Thoracic aorta (tissue), 2 donors: ENCODE results near the gene MRO. TPM values are rescaled to one million over a fixed set of nuclear protein-coding genes. Genes with fewer than 3 reads are reported as not detected.

Experiments
- ATAC-seq: fragments of 150-250 bp; one replicate; pipeline ENCODE4 v1.8.0; 2017; ENCODE audit warnings: low read depth; ENCODE audit not compliant: insufficient number of reproducible peaks, low FRiP score
- DNase-seq: peaks from one replicate; pipeline ENCODE4 v3.0.0-alpha.2; 2020; ENCODE audit warnings: low spot score
- H3K27ac ChIP-seq, 2 donors: fragments of 200-600 bp; sonication (generic); 1 replicate in 1 of 2; 2 replicates in 1 of 2; pipeline ENCODE4 v1.5.1; 2016; ENCODE audit warnings: mild to moderate bottlenecking in 2 of 2, moderate library complexity in 2 of 2
- H3K27me3 ChIP-seq: fragments of 200-600 bp; sonication (generic); replicated peaks from 2 replicates; pipeline ENCODE4 v1.6.0; 2016; ENCODE audit warnings: mild to moderate bottlenecking; ENCODE audit not compliant: insufficient read depth
- H3K36me3 ChIP-seq: fragments of 200-600 bp; sonication (generic); one replicate; pipeline ENCODE4 v1.5.1; 2016
- H3K4me1 ChIP-seq, 2 donors: fragments of 200-600 bp; sonication (generic); 1 replicate in 1 of 2; 2 replicates in 1 of 2; pipeline versions ENCODE4 v1.5.1 to v1.6.0; 2016; ENCODE audit warnings: low read depth in 2 of 2, mild to moderate bottlenecking in 1 of 2; ENCODE audit not compliant: control insufficient read depth in 1 of 2
- H3K4me3 ChIP-seq: fragments of 200-600 bp; sonication (generic); 2 replicates; pipeline ENCODE4 v1.5.1; 2016; ENCODE audit warnings: mild to moderate bottlenecking
- H3K9me3 ChIP-seq: fragments of 200-600 bp; sonication (generic); 2 replicates; pipeline ENCODE4 v1.5.1; 2016
- CTCF ChIP-seq: fragments of 200-600 bp; sonication (generic); IDR thresholded peaks from one replicate; pipeline ENCODE4 v1.5.1; 2019; ENCODE audit warnings: antibody characterized with exemption
- total RNA-seq, 2 donors: library from RNA; depleted of rRNA; stranded (reverse); fragments of >200 nt; gene quantifications; one replicate each; pipeline versions ENCODE4 v1.1.0 to v1.2.3, GENCODE V29; 2016

The MRO gene
- 1 to 10 TPM; 1.1 to 6.3 TPM for total RNA-seq

- H3K4me3 ChIP-seq: peak within 1 kb of the TSS; percentile 69
- peak; percentile 79 for TF ChIP-seq CTCF
These were observed at the start of gene MRO for GRCh38 chr18:50819728-50820378. Gene MRO, minus strand, starts transcription at chr18:50820016. Its CDS starts 10,616 bp downstream, at chr18:50809400.

GRCh38 chr18:50869150-50869549, 49.3 kb upstream of the MRO start:
- Histone ChIP-seq H3K36me3 (no peaks in the 10 kb centered on the region), H3K4me3 (no peak overlapping the region), H3K4me1 (no peaks in the 10 kb centered on the region), H3K9me3 (no peaks in the 10 kb centered on the region), H3K27ac (no peak overlapping the region), H3K27me3 (no peaks in the 10 kb centered on the region)
- ATAC-seq (no peak), DNase-seq (no peak)
- no peak for TF ChIP-seq CTCF

More at GRCh38 chr18:50819728-50820378, at the start of gene MRO:
- Histone ChIP-seq H3K27me3 (no peaks in the 10 kb centered on the region), H3K4me1 (peaks cover 0 to 8% of the 10 kb centered on the region in 2 donors), H3K27ac (peak within 1 kb of the TSS in 1 of 2 donors; percentile 28), H3K36me3 (no peaks in the 10 kb centered on the region), H3K9me3 (no peaks in the 10 kb centered on the region)
- peak; percentile 28 for DNase-seq
- peak; percentile 48 for ATAC-seq

GRCh38 chr18:50866765-50867164, 46.9 kb upstream of the MRO start:
- no peak overlapping the region for H3K27ac ChIP-seq
- TF ChIP-seq CTCF: no peak
- DNase-seq (no peak), ATAC-seq (no peak)
- no peaks in the 10 kb centered on the region for H3K9me3 ChIP-seq
- H3K36me3 ChIP-seq: no peaks in the 10 kb centered on the region
- no peaks in the 10 kb centered on the region for H3K27me3 ChIP-seq
- no peak overlapping the region for H3K4me3 ChIP-seq
- H3K4me1 ChIP-seq: no peaks in the 10 kb centered on the region

- H3K4me1 ChIP-seq: no peaks in the 10 kb centered on the region
- H3K27ac ChIP-seq: no peak overlapping the region
- H3K9me3 ChIP-seq: no peaks in the 10 kb centered on the region
- no peaks in the 10 kb centered on the region for H3K36me3 ChIP-seq
- no peak for TF ChIP-seq CTCF
- H3K4me3 ChIP-seq: no peak overlapping the region
- DNase-seq (no peak), ATAC-seq (no peak)
- no peaks in the 10 kb centered on the region for H3K27me3 ChIP-seq
These were observed 44.1 kb upstream of the MRO start for GRCh38 chr18:50863840-50864375.

GRCh38 chr18:50862401-50862800, 42.6 kb upstream of the MRO start:
- H3K4me1 ChIP-seq: no peaks in the 10 kb centered on the region
- H3K9me3 ChIP-seq: no peaks in the 10 kb centered on the region
- DNase-seq (no peak), ATAC-seq (no peak)
- H3K36me3 ChIP-seq: no peaks in the 10 kb centered on the region
- no peak for TF ChIP-seq CTCF
- no peak overlapping the region for H3K4me3 ChIP-seq
- no peaks in the 10 kb centered on the region for H3K27me3 ChIP-seq
- H3K27ac ChIP-seq: peak overlapping the region in 1 of 2 donors; percentile 7
